Upper lobe of right lung (tissue), 1 donor: ENCODE data around the gene PROM2. TPM values are rescaled to one million over a fixed set of nuclear protein-coding genes. Genes with fewer than 3 reads are reported as not detected.

Experiments used
- ATAC-seq: fragments of 200-7000 bp; cut with Tn5 transposase; one replicate; pipeline ENCODE4 v1.9.1; 2020; ENCODE audit warnings: mild to moderate bottlenecking, moderate library complexity
- DNase-seq: peaks from one replicate; pipeline ENCODE4 v3.0.0-alpha.2; 2020
- H3K27ac ChIP-seq: fragments of 200-600 bp; one replicate; pipeline ENCODE4 v1.8.0; 2022
- H3K27me3 ChIP-seq: fragments of 200-600 bp; one replicate; pipeline ENCODE4 v1.8.0; 2022; ENCODE audit warnings: mild to moderate bottlenecking
- H3K36me3 ChIP-seq: fragments of 200-600 bp; one replicate; pipeline ENCODE4 v1.8.0; 2022
- H3K4me1 ChIP-seq: fragments of 200-600 bp; one replicate; pipeline ENCODE4 v1.8.0; 2022
- H3K4me3 ChIP-seq: fragments of 200-600 bp; one replicate; pipeline ENCODE4 v1.8.0; 2022; ENCODE audit warnings: mild to moderate bottlenecking
- H3K9me3 ChIP-seq: fragments of 200-600 bp; one replicate; pipeline ENCODE4 v1.8.0; 2022
- intact Hi-C: fragments of 100-400 bp; cut with DNase I; formaldehyde crosslinking; loops from one replicate; pipeline ENCODE4 v1.11.0; 2022
- total RNA-seq: library from RNA; stranded (reverse); fragmentation: NEBNext Ultra II Directional; extraction: Animal tissue kit (Norgen Biotek cat#: 25700); gene quantifications from one replicate; pipeline ENCODE4 v1.2.1, GENCODE V29; 2021
- TF ChIP-seq, protein P1 (sequence below): fragments of 200-600 bp; IDR thresholded peaks from one replicate; pipeline ENCODE4 v1.8.0; 2022; ENCODE audit warnings: antibody characterized with exemption
- donor health status: DM: no; HTN: yes; CAD: no; lungs with severe emphysema.

The PROM2 gene
- total RNA-seq, 1 donor from 2014 or later = 6.0 TPM

DNA sequence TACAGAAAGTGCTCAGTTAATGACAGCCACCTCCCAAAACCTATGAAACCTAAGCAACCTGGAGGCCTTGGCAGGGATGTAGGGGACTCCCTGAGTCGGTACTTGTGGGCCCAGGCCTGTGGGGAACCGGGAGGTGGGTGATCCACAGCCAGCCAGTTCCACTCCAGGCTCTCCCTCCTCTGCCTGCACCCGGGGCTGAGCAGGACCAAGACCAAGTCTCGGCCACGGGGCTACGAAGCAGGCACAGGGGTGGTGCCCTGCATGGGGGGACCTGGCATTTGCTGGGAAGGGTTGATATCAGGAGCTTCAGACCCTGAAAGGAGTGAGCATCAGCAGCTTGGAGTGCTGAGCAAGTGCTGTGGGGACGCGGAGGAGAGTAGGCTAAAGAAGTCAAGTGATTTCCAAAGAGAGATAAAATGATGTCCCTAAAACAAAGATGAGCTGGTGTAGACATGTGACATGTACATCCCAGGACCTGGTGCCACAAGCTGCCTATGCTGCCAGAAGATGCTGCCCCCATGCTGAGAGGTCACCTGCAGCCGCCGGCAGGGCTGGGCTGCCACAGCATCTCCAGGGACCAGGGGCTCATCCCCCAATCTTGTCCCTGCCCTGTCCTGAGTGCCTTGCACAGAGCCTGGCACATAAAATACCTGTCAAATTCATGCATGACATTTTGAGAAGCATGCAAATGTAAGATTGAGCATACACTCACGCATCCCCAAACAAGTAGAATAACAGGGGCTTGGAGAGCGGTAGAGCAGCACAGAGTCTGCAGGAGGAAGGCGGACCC is 44.4 kb downstream of the PROM2 start:
- intact Hi-C loops = no loop called here

GRCh38 chr2:95319481-95320343 is 45.5 kb downstream of the PROM2 start:
- ATAC-seq = no peak
- H3K9me3 ChIP-seq = no peaks in the 10 kb centered on the region
- H3K4me1 ChIP-seq = no peaks in the 10 kb centered on the region
- no peaks in the 10 kb centered on the region for H3K27me3 ChIP-seq
- no peak for DNase-seq
- H3K36me3 ChIP-seq = no peaks in the 10 kb centered on the region
- TF ChIP-seq, protein P1, sequence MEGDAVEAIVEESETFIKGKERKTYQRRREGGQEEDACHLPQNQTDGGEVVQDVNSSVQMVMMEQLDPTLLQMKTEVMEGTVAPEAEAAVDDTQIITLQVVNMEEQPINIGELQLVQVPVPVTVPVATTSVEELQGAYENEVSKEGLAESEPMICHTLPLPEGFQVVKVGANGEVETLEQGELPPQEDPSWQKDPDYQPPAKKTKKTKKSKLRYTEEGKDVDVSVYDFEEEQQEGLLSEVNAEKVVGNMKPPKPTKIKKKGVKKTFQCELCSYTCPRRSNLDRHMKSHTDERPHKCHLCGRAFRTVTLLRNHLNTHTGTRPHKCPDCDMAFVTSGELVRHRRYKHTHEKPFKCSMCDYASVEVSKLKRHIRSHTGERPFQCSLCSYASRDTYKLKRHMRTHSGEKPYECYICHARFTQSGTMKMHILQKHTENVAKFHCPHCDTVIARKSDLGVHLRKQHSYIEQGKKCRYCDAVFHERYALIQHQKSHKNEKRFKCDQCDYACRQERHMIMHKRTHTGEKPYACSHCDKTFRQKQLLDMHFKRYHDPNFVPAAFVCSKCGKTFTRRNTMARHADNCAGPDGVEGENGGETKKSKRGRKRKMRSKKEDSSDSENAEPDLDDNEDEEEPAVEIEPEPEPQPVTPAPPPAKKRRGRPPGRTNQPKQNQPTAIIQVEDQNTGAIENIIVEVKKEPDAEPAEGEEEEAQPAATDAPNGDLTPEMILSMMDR = no peak
- intact Hi-C loops = no loop called here
- no peak overlapping the region for H3K27ac ChIP-seq
- no peak overlapping the region for H3K4me3 ChIP-seq

More for the DNA sequence above, 44.4 kb downstream of the PROM2 start:
- Histone ChIP-seq H3K27ac (no peak overlapping the region), H3K9me3 (no peaks in the 10 kb centered on the region), H3K36me3 (no peaks in the 10 kb centered on the region), H3K27me3 (no peaks in the 10 kb centered on the region), H3K4me3 (no peak overlapping the region), H3K4me1 (no peaks in the 10 kb centered on the region)
- DNase-seq = no peak
- no peak for ATAC-seq
- TF ChIP-seq, protein P1 = no peak

DNA sequence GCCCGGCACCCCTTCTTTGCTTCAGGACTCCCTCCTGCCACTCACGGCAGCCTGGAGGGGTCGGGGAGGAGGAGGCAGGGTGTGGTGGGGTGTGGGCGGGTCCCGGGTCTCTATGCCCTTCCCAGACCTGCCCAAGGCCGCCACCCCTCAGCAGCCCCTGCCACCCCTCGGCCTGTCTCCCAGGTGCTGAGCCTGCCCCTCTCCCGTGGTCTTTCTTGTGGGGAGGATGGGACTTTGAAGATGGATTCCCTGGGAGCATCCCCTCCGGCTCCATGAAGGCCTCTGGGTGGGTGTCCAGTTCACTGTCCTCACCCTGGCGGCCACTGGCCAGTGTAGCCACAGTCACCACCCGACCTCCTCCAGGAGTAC is 46.1 kb downstream of the PROM2 start:
- no peak for ATAC-seq
- intact Hi-C loops = no loop called here

GRCh38 chr2:95320986-95321767 is 46.9 kb downstream of the PROM2 start:
- DNase-seq = no peak
- H3K4me1 ChIP-seq = no peaks in the 10 kb centered on the region
- H3K36me3 ChIP-seq = no peaks in the 10 kb centered on the region
- no peaks in the 10 kb centered on the region for H3K9me3 ChIP-seq
- intact Hi-C loops = no loop called here
- ATAC-seq = no peak
- TF ChIP-seq, protein P1 = no peak
- no peak overlapping the region for H3K4me3 ChIP-seq
- H3K27ac ChIP-seq = no peak overlapping the region
- no peaks in the 10 kb centered on the region for H3K27me3 ChIP-seq

More for the DNA sequence above, 46.1 kb downstream of the PROM2 start:
- TF ChIP-seq, protein P1 = no peak
- Histone ChIP-seq H3K9me3 (no peaks in the 10 kb centered on the region), H3K27ac (no peak overlapping the region), H3K4me1 (no peaks in the 10 kb centered on the region), H3K4me3 (no peak overlapping the region), H3K27me3 (no peaks in the 10 kb centered on the region), H3K36me3 (no peaks in the 10 kb centered on the region)
- DNase-seq = no peak

DNA sequence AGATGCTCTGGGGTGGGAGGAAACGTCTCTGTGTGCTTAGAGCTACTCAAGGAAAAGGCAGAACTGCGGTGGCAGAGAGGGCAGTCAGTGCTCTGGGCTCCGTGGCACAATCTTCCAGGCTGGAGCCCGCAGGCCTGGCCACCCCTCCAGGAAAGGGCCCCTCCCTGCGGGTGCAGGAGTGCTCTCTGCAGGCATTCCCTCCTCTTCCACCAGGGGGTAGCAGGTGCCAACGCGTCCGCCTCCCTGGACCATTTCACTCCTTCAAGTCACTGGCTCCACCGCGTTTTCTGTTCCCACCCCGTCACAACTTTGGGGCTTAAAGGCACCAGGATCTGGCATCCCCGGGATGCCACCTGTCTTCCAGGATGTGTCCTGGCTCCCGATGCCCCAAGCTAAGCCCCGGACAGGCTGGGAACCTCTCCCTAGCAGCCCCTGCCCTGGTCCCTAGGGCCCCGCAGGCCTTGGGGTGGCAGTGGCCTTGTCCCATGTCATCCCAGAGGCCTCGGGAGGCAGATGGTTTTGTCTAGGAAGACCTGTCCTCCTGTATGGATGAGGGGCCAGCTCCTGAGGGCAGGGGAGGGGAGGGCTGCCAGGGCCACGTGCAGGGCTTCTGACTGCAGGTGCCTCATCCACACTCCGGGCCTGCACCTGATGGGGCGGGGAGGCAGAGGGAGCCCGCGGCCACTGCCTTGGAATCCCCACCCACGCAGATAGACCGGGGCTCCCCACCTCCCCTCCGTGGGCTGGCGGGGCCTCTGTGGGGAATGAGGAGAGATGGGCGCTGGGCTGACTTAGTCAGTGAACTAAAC is 49.3 kb downstream of the PROM2 start:
- no peak for DNase-seq
- ATAC-seq = peak; percentile 12

More for the DNA sequence above, 49.3 kb downstream of the PROM2 start:
- Histone ChIP-seq H3K4me3 (no peak overlapping the region), H3K4me1 (no peaks in the 10 kb centered on the region), H3K36me3 (no peaks in the 10 kb centered on the region), H3K27ac (no peak overlapping the region), H3K9me3 (no peaks in the 10 kb centered on the region), H3K27me3 (no peaks in the 10 kb centered on the region)
- intact Hi-C loops = no loop called here
- TF ChIP-seq, protein P1 = peak; percentile 19
